ENCODE data around the gene ANKRD26.
A peak's percentile ranks its signal among the peaks of the same experiment; 100 is the strongest.

The ANKRD26 gene

GRCh38 chr10:27019827-27020226 lies 80.5 kb downstream of the ANKRD26 start:
- peak; percentile 9 for DNase-seq

GRCh38 chr10:26997610-26998009 lies 102.7 kb downstream of the ANKRD26 start:
- DNase-seq, result no peak

GRCh38 chr10:26994743-26995142 lies 105.6 kb downstream of the ANKRD26 start:
- no peak for DNase-seq

- DNase-seq, result no peak
Observed at GRCh38 chr10:26987851-26988250, 112.4 kb downstream of the ANKRD26 start.

- DNase-seq, result no peak
Observed at GRCh38 chr10:26983156-26983555, 117.1 kb downstream of the ANKRD26 start.

- DNase-seq, result no peak
Observed at GRCh38 chr10:26982058-26982457, 118.2 kb downstream of the ANKRD26 start.

GRCh38 chr10:26981232-26981824 lies 119.0 kb downstream of the ANKRD26 start:
- no peak for DNase-seq

GRCh38 chr10:26978519-26978918 lies 121.8 kb downstream of the ANKRD26 start:
- no peak for DNase-seq

GRCh38 chr10:26977635-26978034 lies 122.7 kb downstream of the ANKRD26 start:
- DNase-seq, result no peak

- no peak for DNase-seq
Observed at GRCh38 chr10:26970667-26971066, 129.6 kb downstream of the ANKRD26 start.

GRCh38 chr10:26969145-26969926 lies 131.0 kb downstream of the ANKRD26 start:
- DNase-seq, result peak; percentile 92

- DNase-seq, result no peak
Observed at GRCh38 chr10:26962835-26963234, 137.5 kb downstream of the ANKRD26 start.

- DNase-seq, result no peak
Observed at GRCh38 chr10:26960308-26960707, 140.0 kb downstream of the ANKRD26 start.

- DNase-seq, result no peak
Observed at GRCh38 chr10:26959841-26960240, 140.5 kb downstream of the ANKRD26 start.
